Thymus (tissue), 11 donors: ENCODE data around the gene TBX1. TPM values are rescaled to one million over a fixed set of nuclear protein-coding genes. Genes with fewer than 3 reads are reported as not detected.

Experiments used
- DNase-seq, 9 donors: peaks; one replicate each; pipeline ENCODE4 v3.0.0-alpha.2; 2013; ENCODE audit warnings: low spot score in 9 of 9, low read depth in 6 of 9, missing footprints in 1 of 9
- H3K27ac ChIP-seq, 2 donors: one replicate each; pipeline ENCODE4 v1.5.1; 2013; ENCODE audit warnings: control low read depth in 1 of 2, low read depth in 1 of 2, low read length in 1 of 2, mild to moderate bottlenecking in 1 of 2, moderate library complexity in 1 of 2
- H3K27me3 ChIP-seq, 2 donors: one replicate each; pipeline ENCODE4 v1.5.1; 2013; ENCODE audit warnings: low read length in 1 of 2; ENCODE audit not compliant: control insufficient read depth in 2 of 2, insufficient read depth in 1 of 2
- H3K36me3 ChIP-seq, 2 donors: one replicate each; pipeline ENCODE4 v1.5.1; 2013; ENCODE audit warnings: low read length in 1 of 2, mild to moderate bottlenecking in 1 of 2, moderate library complexity in 1 of 2; ENCODE audit not compliant: control insufficient read depth in 2 of 2, insufficient read depth in 2 of 2
- H3K4me1 ChIP-seq, 2 donors: one replicate each; pipeline ENCODE4 v1.5.1; 2013; ENCODE audit warnings: low read length in 2 of 2; ENCODE audit not compliant: control insufficient read depth in 2 of 2, insufficient read depth in 2 of 2
- H3K4me3 ChIP-seq, 2 donors: one replicate each; pipeline ENCODE4 v1.5.1; 2013; ENCODE audit warnings: low read length in 2 of 2, control low read depth in 1 of 2, mild to moderate bottlenecking in 1 of 2
- H3K9me3 ChIP-seq, 2 donors: one replicate each; pipeline ENCODE4 v1.5.1; 2013; ENCODE audit warnings: low read length in 1 of 2, mild to moderate bottlenecking in 1 of 2; ENCODE audit not compliant: control insufficient read depth in 2 of 2, insufficient read depth in 1 of 2
- WGBS: extraction: QIAGEN DNeasy Blood & Tissue Kit; methylation state at CpG from one replicate; pipeline ENCODE4 v1.1.7; 2013; 5-methylcytosine and 5-hydroxymethylcytosine counted together
- polyA plus RNA-seq: library from polyadenylated mRNA; stranded (reverse); fragments of 200-250 nt; gene quantifications from one replicate; pipeline ENCODE4 v1.2.3, GENCODE V29; 2013
- total RNA-seq: library from RNA; stranded (reverse); fragments of 120-200 nt; gene quantifications from one replicate; pipeline ENCODE4 v1.2.4, GENCODE V29; 2013
- donor health status: healthy.

TBX1 gene
- total and polyA plus RNA-seq, 2 donors = 0.05 to 0.96 TPM

- no peak for DNase-seq
- no peak overlapping the region for H3K4me3 ChIP-seq
- 94% methylated on average over 5 of the region's 5 CpGs for WGBS
Measured at GRCh38 chr22:19734837-19735382, 25.7 kb upstream of the TBX1 start.

DNA sequence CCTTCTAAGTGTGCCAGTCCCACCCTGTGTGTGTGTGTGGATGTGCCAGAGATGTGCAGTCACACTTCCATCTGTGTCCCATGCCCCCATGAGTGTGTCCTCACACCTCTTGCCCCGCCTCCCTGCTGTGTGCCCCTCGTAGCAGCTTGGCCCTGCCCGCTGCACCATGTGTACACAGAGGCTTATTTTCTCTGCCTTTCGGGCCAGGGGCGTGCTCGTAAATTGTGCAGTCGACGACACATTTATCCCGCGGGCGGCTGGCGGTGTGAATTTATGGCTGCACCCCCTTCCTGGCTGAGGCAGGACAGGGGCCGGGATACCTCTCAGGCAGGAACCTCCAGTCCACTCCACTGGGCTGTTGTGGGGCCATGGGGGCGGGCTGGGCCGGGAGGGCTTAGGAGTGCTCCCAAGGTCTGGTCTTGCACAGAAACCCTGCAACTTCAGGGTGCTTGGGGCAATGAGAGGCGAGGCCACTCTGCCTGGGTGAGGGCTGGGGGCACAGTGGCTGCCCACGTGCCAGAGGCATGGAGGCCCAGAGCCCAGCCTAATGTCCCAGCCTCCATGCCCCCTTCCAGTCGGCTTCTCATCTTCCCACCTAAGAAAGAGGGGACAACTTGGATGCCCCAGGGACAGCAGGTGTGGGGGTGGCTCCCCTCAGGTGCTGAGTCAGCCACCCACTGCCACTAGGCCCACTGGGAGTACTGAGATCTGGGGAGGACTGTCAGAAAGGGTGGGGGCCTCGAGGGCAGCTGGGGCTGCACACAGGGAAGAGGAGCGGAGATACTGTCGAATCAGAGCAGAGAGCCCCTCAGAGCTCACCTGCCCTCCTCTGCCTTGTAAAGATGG lies 24.7 kb upstream of the TBX1 start:
- 92% methylated on average over 21 of the region's 21 CpGs for WGBS
- no peak for DNase-seq
- Histone ChIP-seq H3K4me3 (no peak overlapping the region), H3K27me3 (peaks cover 0 to 55% of the 10 kb centered on the region in 2 donors), H3K36me3 (no peaks in the 10 kb centered on the region), H3K9me3 (no peaks in the 10 kb centered on the region), H3K27ac (no peak overlapping the region), H3K4me1 (peaks cover 0 to 5% of the 10 kb centered on the region in 2 donors)

More at GRCh38 chr22:19734837-19735382, 25.7 kb upstream of the TBX1 start:
- Histone ChIP-seq H3K36me3 (no peaks in the 10 kb centered on the region), H3K4me1 (peaks cover 3 to 11% of the 10 kb centered on the region in 2 donors), H3K27me3 (peaks cover 0 to 54% of the 10 kb centered on the region in 2 donors), H3K27ac (no peak overlapping the region), H3K9me3 (no peaks in the 10 kb centered on the region)

- Histone ChIP-seq H3K27ac (no peak overlapping the region), H3K27me3 (peaks cover 0 to 52% of the 10 kb centered on the region in 2 donors), H3K36me3 (no peaks in the 10 kb centered on the region), H3K9me3 (no peaks in the 10 kb centered on the region), H3K4me3 (no peak overlapping the region), H3K4me1 (no peaks in the 10 kb centered on the region)
- WGBS = 96% methylated on average over 17 of the region's 17 CpGs
- no peak for DNase-seq
Measured at GRCh38 chr22:19737846-19738663, 22.5 kb upstream of the TBX1 start.

DNA sequence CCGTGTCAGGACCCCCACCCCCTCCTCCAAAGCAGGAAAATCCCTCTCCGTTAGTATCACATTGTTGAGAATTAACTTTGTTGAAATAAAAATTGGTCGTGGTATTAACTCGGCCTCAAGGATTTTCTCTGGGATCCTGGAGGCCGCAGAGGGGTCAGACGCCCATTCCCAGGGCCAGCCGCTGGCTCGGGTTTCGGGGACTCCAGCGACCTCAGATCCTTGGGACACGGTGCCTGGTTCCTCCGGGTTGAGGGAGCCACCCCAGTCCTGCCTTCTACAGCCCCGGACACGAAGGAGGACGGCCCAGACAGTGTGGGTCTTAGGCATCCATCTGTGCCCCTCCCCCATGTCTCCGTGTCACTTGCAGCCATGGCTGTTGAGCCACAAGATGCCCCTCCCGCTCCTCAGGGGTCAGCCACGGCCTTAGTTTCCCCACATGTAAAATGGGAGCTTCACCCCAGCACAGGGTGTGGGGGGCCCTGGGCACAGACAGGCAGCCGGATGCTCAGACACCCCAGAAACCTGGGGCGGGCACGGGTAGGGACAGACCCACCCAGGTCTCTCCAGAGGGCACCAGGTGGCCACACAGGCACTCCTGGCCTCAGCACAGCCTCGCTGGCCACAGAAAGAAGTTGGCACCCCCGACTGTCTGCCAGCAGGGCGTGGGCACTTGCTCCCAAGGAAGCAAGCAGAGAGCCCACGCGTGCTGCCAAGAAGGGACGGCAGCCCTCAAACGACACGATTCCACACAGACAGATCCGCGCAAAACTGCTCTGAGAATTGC lies 21.7 kb upstream of the TBX1 start:
- H3K27ac ChIP-seq = no peak overlapping the region
- no peaks in the 10 kb centered on the region for H3K9me3 ChIP-seq
- H3K36me3 ChIP-seq = no peaks in the 10 kb centered on the region
- H3K4me1 ChIP-seq = no peaks in the 10 kb centered on the region
- H3K27me3 ChIP-seq = peaks cover 0 to 48% of the 10 kb centered on the region in 2 donors
- DNase-seq = no peak
- no peak overlapping the region for H3K4me3 ChIP-seq
- 86% methylated on average over 31 of the region's 31 CpGs for WGBS

DNA sequence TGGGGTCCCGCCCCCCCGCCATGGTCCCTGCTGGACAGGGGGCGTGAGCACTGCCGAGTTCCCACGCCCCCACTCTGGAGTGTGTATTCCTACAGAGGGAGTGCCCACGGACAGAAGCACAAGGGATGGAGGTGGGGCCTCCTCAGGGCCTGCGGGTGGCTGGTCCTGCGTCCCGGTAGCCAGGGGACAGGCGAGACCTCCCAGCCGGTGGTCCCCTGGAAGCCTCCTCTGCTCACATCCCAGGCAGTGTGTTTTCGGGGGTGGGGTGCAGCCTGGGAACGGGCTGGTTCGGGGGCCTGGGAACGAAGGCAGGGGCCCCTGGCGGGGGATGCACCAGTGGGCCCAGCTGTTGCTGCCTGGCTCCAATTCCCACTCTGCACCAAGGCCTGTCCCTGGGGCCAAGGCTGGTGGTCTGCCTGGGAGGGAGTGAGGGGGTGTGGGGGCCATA lies 21.1 kb upstream of the TBX1 start:
- H3K4me1 ChIP-seq = no peaks in the 10 kb centered on the region
- WGBS = 92% methylated on average over 16 of the region's 16 CpGs
- H3K27ac ChIP-seq = no peak overlapping the region
- H3K36me3 ChIP-seq = no peaks in the 10 kb centered on the region
- DNase-seq = no peak
- H3K4me3 ChIP-seq = no peak overlapping the region
- H3K27me3 ChIP-seq = peaks cover 0 to 47% of the 10 kb centered on the region in 2 donors
- no peaks in the 10 kb centered on the region for H3K9me3 ChIP-seq

- Histone ChIP-seq H3K9me3 (no peaks in the 10 kb centered on the region), H3K4me1 (no peaks in the 10 kb centered on the region), H3K27ac (no peak overlapping the region), H3K27me3 (peaks cover 0 to 47% of the 10 kb centered on the region in 2 donors), H3K36me3 (no peaks in the 10 kb centered on the region), H3K4me3 (no peak overlapping the region)
- 95% methylated on average over 7 of the region's 7 CpGs for WGBS
- DNase-seq = no peak
Measured at GRCh38 chr22:19739911-19740449, 20.6 kb upstream of the TBX1 start.

GRCh38 chr22:19740586-19740985 lies 20.0 kb upstream of the TBX1 start:
- no peaks in the 10 kb centered on the region for H3K36me3 ChIP-seq
- DNase-seq = no peak
- no peak overlapping the region for H3K4me3 ChIP-seq
- no peak overlapping the region for H3K27ac ChIP-seq
- peaks cover 0 to 48% of the 10 kb centered on the region in 2 donors for H3K27me3 ChIP-seq
- 94% methylated on average over 15 of the region's 15 CpGs for WGBS
- no peaks in the 10 kb centered on the region for H3K9me3 ChIP-seq
- H3K4me1 ChIP-seq = no peaks in the 10 kb centered on the region

GRCh38 chr22:19741053-19741452 lies 19.5 kb upstream of the TBX1 start:
- WGBS = 97% methylated on average over 7 of the region's 7 CpGs
- H3K36me3 ChIP-seq = no peaks in the 10 kb centered on the region
- H3K4me1 ChIP-seq = no peaks in the 10 kb centered on the region
- H3K9me3 ChIP-seq = no peaks in the 10 kb centered on the region
- H3K27me3 ChIP-seq = peaks cover 0 to 44% of the 10 kb centered on the region in 2 donors
- no peak overlapping the region for H3K4me3 ChIP-seq
- DNase-seq = no peak
- no peak overlapping the region for H3K27ac ChIP-seq
